Ovary (tissue), 3 donors: ENCODE results near the gene KRTAP5-1.
"Not testable (repeated sequence)": the region's sequence is repeated elsewhere in the genome, so short reads cannot be mapped to it uniquely, and the experiment has no call there.

Experiments used
- CTCF ChIP-seq, 3 donors: fragments of 450-650 bp in 2 of 3; fragments of 200-600 bp in 1 of 3; IDR thresholded peaks; one replicate each; pipeline versions ENCODE4 v1.5.1 to v1.8.0; 2016 to 2022; ENCODE audit warnings: antibody characterized with exemption in 3 of 3, mild to moderate bottlenecking in 1 of 3
- EP300 ChIP-seq: sonication (generic); formaldehyde crosslinking; IDR thresholded peaks from one replicate; pipeline ENCODE4 v1.6.1; 2017; ENCODE audit warnings: antibody characterized with exemption
- POLR2A ChIP-seq: fragments of 450-650 bp; IDR thresholded peaks from one replicate; pipeline ENCODE4 v1.6.1; 2017; ENCODE audit warnings: antibody characterized with exemption, mild to moderate bottlenecking, moderate library complexity
- donor health status: DM: no; HTN: no; CAD: no.

DNA sequence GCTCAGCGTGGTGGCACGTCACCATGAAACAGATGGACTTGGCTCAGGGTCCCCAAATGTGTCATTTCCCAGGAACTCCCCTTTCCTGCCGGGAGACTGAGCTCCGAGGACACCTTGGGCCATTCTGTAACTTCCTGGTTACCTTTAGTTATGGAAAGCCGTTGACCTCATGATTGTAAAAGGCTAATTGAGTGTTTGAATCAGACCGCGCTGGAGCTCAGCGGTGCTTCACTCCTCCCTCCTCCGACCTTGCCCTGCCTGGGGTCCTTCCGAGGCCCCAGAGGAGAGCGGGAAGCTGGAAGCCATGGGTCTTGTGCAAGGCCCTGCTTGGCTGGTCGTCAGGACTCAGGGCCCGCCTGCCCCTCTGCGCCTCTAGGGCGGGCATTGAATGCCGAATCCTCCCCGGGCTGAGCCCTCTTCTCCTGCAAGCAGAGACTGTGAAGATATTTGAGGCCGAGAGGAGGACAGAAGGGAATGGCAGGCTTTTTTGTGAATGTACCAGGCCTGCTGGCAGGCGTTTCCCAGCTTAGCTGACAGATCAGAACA lies 11.6 kb upstream of the KRTAP5-1 start:
- TF ChIP-seq CTCF (IDR thresholded peaks at IDR 0.05); POLR2A; EP300: not testable (repeated sequence)
